GM18870 (cell line): Measurements from ENCODE around the gene NAP1L4.

Source experiments
- ATAC-seq: cut with Tn5 transposase; IDR thresholded peaks from one replicate; pipeline ENCODE4 v1.9.1; 2021; ENCODE audit warnings: moderate library complexity; ENCODE audit not compliant: unreplicated experiment

Gene NAP1L4

GRCh38 chr11:2963761-2964160, 28.4 kb downstream of the NAP1L4 start:
- ATAC-seq, result no peak

GRCh38 chr11:2963112-2963754, 28.9 kb downstream of the NAP1L4 start:
- no peak for ATAC-seq

GRCh38 chr11:2961080-2961479, 31.0 kb downstream of the NAP1L4 start:
- no peak for ATAC-seq

- no peak for ATAC-seq
These were observed 32.0 kb downstream of the NAP1L4 start for GRCh38 chr11:2960139-2960538.

GRCh38 chr11:2958251-2958650, 33.9 kb downstream of the NAP1L4 start:
- no peak for ATAC-seq

GRCh38 chr11:2955906-2956476, 36.1 kb downstream of the NAP1L4 start:
- no peak for ATAC-seq

GRCh38 chr11:2954263-2954662, 37.9 kb downstream of the NAP1L4 start:
- ATAC-seq, result no peak

GRCh38 chr11:2952290-2952689, 39.8 kb downstream of the NAP1L4 start:
- ATAC-seq, result no peak

GRCh38 chr11:2951231-2952110, 40.7 kb downstream of the NAP1L4 start:
- ATAC-seq, result no peak

- no peak for ATAC-seq
These were observed 41.3 kb downstream of the NAP1L4 start for GRCh38 chr11:2950825-2951224.

- no peak for ATAC-seq
These were observed 42.2 kb downstream of the NAP1L4 start for GRCh38 chr11:2949920-2950319.

GRCh38 chr11:2947744-2948143, 44.4 kb downstream of the NAP1L4 start:
- no peak for ATAC-seq

GRCh38 chr11:2945757-2946287, 46.3 kb downstream of the NAP1L4 start:
- no peak for ATAC-seq

GRCh38 chr11:2945031-2945756, 46.9 kb downstream of the NAP1L4 start:
- ATAC-seq, result no peak

- no peak for ATAC-seq
These were observed 47.6 kb downstream of the NAP1L4 start for GRCh38 chr11:2944530-2944929.

- no peak for ATAC-seq
These were observed 48.4 kb downstream of the NAP1L4 start for GRCh38 chr11:2943711-2944118.

GRCh38 chr11:2942872-2943710, 49.0 kb downstream of the NAP1L4 start:
- no peak for ATAC-seq

GRCh38 chr11:2942447-2942846, 49.7 kb downstream of the NAP1L4 start:
- no peak for ATAC-seq

GRCh38 chr11:2940921-2941821, 51.0 kb downstream of the NAP1L4 start:
- no peak for ATAC-seq
